ENCODE data around the gene MED14.

GRCh38 chrX:40719218-40719617, 16.1 kb downstream of the MED14 start:
- TF ChIP-seq POLR2AphosphoS5 (IDR thresholded peaks at IDR 0.05; ENCODE audit: low read depth, low read length) (no peak), SIN3A (IDR thresholded peaks at IDR 0.05; ENCODE audit: borderline replicate concordance, insufficient read depth, low read length) (no peak)
